NCI-H1436 (cell line): ENCODE results near the gene OR5B21.

Experiments used
- DNase-seq: peaks from one replicate; lab custom pipeline; 2025; lab: John Stamatoyannopoulos, UW

Gene OR5B21

DNA sequence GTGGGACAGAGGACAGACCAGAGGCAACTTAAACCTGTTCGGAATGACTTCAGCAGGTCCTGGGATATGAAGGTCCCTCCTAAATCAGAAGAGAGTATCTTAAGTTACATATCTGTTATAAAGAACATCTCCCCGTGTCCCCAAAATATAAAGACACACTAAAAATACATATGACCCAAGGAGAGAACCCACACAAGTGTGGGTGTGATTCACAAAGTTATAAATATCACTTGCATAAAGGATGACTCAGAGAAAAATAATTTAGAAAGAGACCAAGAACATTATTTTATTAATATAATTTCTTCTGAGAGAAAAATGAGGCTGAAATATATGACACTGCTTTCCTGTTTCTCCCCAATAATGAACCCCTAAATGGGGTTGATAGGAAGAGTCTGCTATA is 14.2 kb downstream of the OR5B21 start:
- DNase-seq: no peak

DNA sequence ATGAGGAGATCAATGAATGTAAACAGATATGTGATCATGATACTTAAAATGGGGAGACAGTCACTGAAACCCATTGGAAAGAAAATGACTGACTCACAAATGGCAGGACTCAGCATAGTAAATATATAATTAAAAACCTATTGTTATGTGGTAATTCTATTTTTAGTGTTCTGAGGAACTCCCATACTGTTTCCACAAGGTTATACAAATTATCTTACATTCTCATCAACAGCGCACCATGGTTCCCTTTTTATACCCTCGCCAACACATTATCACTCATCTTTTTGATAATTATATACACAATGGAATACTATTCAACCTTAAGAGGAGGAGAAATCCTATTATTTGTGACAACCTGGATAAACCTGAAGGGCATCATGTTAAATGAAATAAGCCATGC is 17.1 kb downstream of the OR5B21 start:
- DNase-seq: no peak

DNA sequence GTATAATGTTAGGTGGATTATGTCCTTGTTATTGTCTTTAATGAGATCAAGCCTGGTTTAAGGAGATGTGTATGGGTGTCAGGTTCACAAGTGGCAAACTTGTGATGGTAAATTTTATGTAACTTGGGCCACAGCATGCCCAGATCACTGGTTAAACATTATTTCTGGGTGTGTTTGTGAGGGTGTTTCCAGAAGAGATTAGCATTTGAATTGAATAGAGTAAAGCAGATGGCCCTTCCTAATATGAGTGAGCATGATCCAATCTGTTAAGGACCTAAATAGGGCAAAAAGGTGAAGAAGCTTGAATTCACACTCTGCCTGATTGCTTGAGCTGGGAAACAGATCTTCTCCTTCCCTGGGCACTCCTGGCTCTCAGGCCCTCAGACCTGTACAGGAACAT is 20.7 kb downstream of the OR5B21 start:
- DNase-seq: no peak

DNA sequence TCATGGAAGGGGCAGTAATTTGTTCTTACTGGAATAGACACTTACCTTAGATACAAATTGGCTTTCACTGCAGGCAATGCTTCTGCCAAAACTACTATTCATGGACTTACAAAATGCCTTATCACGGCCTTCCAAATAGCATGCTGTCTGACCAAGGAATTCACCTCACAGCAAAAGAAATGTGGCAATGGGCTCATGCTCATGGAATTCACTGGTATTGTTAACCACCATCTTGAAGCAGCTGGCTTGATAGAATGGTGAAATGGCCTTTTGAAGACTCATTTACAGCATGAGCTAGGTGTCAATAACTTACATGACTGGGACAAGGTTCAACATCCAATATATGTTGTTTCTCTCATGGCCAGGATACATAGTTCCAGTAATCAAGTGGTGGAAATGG is 21.9 kb downstream of the OR5B21 start:
- DNase-seq: no peak

DNA sequence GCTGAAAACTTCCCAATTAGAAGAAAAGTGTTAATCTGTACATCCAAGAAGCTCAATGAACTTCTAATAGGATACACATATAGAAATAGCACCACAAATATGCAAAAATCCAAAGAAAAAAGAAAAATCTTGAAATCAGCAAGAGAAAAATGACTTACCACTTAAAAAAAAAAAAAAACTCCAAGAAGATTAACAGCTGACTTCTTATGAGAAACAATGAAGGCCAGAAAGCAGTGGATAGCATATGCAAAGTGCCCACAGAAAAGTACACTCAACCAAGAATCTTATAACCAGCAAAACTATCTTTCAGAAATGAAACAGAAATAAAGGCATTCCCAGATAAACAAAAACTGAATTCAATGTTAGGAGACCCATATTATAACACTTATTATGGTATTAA is 36.0 kb downstream of the OR5B21 start:
- DNase-seq: no peak

DNA sequence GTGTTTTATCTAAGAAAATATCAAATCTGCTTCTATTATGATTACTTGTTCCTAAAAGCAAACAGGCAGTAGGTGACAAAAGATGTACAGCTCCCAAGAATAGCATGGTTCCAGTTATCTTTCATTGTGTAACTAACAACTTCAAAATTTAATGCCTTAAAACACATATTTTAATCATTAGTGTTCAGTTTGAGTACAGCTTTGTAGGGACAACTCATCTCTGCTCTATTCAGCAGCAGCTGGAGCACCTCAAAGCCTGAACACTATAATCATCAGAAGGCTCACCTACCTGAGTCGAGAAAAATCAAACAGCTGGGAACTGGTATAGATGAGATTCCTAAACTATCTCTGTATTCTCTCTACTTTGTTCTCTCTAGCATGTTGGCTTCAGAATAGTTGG is 41.6 kb downstream of the OR5B21 start:
- DNase-seq: no peak

DNA sequence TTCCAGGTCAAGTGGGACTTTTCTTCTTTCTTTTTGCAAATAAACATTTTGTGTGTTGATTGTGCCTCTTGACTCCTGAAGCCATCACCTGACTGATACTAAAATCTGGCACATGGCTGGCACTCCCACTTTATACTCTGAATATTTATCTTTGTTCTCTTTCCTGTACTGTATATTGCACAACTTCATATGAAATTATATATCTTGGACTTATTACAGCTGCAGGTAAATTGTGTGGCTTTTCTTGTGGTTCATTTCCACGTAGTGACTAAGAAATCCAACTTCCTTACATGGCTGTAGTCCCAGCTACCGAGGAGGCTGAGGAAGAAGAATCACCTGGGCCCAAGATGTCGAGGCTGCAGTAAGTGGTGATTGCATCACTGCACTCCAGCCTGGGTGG is 42.2 kb downstream of the OR5B21 start:
- DNase-seq: no peak
